PC-9 (cell line): ENCODE results near the gene FAM180A. TPM values are rescaled to one million over a fixed set of nuclear protein-coding genes. Genes with fewer than 3 reads are reported as not detected.

ENCODE experiments used
- BruUV-seq: library from RNA; stranded (reverse); fragments of 400-500 nt; replicated peaks from 2 replicates; lab custom pipeline; 2021; lab: Mats Ljungman, UMichigan
- CTCF ChIA-PET: fragments of 300-600 bp; sonication (Branson Sonifier 250); formaldehyde crosslinking; loops from one replicate; lab custom pipeline; 2022; ENCODE audit warnings: antibody characterized with exemption; lab: Charles Lee
- POLR2A ChIA-PET: fragments of 300-600 bp; sonication (Branson Sonifier 250); formaldehyde crosslinking; loops from one replicate; lab custom pipeline; 2022; ENCODE audit warnings: antibody characterized with exemption; ENCODE audit not compliant: unreplicated experiment; lab: Charles Lee
- DNase-seq, 2 experiments: peaks; one replicate each; pipeline versions ENCODE4 v3.0.0 to v3.0.0-alpha.2; 2015 to 2022; ENCODE audit warnings: mixed read lengths in 1 of 2
- H2AFZ ChIP-seq: fragments of 200-600 bp; sonication (generic); 2 replicates; pipeline ENCODE4 v1.8.1; 2017; ENCODE audit warnings: antibody characterized with exemption
- H3F3A ChIP-seq: fragments of 200-600 bp; sonication (generic); 2 replicates; pipeline ENCODE4 v1.8.1; 2017; ENCODE audit warnings: antibody characterized with exemption, mild to moderate bottlenecking, low read depth; ENCODE audit not compliant: insufficient read depth
- H3K27ac ChIP-seq: fragments of 200-600 bp; sonication (generic); 2 replicates; pipeline ENCODE4 v1.6.1; 2016; ENCODE audit warnings: mixed run types
- H3K27me3 ChIP-seq: fragments of 200-600 bp; sonication (generic); 2 replicates; pipeline ENCODE4 v1.6.1; 2016; ENCODE audit warnings: low read depth, mixed run types; ENCODE audit not compliant: insufficient read depth
- H3K36me3 ChIP-seq: fragments of 200-600 bp; sonication (generic); 2 replicates; pipeline ENCODE4 v1.6.1; 2016; ENCODE audit warnings: low read depth, mixed run types
- H3K4me1 ChIP-seq: fragments of 200-600 bp; sonication (generic); replicated peaks from 2 replicates; pipeline ENCODE4 v1.6.1; 2016; ENCODE audit warnings: mixed run types; ENCODE audit not compliant: insufficient read depth
- H3K4me2 ChIP-seq: fragments of 200-600 bp; sonication (generic); 2 replicates; pipeline ENCODE4 v1.6.1; 2017; ENCODE audit warnings: mixed run types
- H3K4me3 ChIP-seq: fragments of 200-600 bp; sonication (generic); 2 replicates; pipeline ENCODE4 v1.6.1; 2016; ENCODE audit warnings: mixed run types
- H3K79me2 ChIP-seq: fragments of 200-600 bp; sonication (generic); 2 replicates; pipeline ENCODE4 v1.6.1; 2017; ENCODE audit warnings: low read depth, mixed run types
- H3K9me2 ChIP-seq: fragments of 200-600 bp; sonication (generic); 2 replicates; pipeline ENCODE4 v1.8.1; 2017; ENCODE audit warnings: mild to moderate bottlenecking; ENCODE audit not compliant: insufficient read depth
- H3K9me3 ChIP-seq: fragments of 200-600 bp; sonication (generic); 2 replicates; pipeline ENCODE4 v1.8.1; 2016; ENCODE audit warnings: low read depth; ENCODE audit not compliant: insufficient read depth
- H4K20me1 ChIP-seq: fragments of 200-600 bp; sonication (generic); 2 replicates; pipeline ENCODE4 v1.8.1; 2017; ENCODE audit not compliant: insufficient read depth
- CTCF ChIP-seq: fragments of 200-600 bp; sonication (generic); conservative IDR thresholded peaks from 2 replicates; pipeline ENCODE4 v1.6.1; 2017; ENCODE audit warnings: mixed run types, antibody characterized with exemption, mild to moderate bottlenecking, moderate library complexity
- EZH2 ChIP-seq: fragments of 200-600 bp; sonication (generic); IDR thresholded peaks from 2 replicates; pipeline ENCODE4 v1.8.0; 2017; ENCODE audit warnings: antibody characterized with exemption, low read depth
- intact Hi-C: fragments of 100-400 bp; cut with micrococcal nuclease; formaldehyde crosslinking; loops from one replicate; pipeline ENCODE4 v1.10.0; 2022; ENCODE audit not compliant: unreplicated experiment
- total RNA-seq: library from RNA; stranded (reverse); gene quantifications from 2 replicates; pipeline ENCODE4 v1.2.3, GENCODE V29; 2021

The FAM180A gene
- total RNA-seq, 1 experiment from 2014 or later: not detected

GRCh38 chr7:135793841-135794240 is 45.2 kb upstream of the FAM180A start:
- Histone ChIP-seq H3K27me3 (no peaks in the 10 kb centered on the region), H3K4me2 (no peak overlapping the region), H3K36me3 (no peaks in the 10 kb centered on the region), H3F3A (no peaks in the 10 kb centered on the region), H2AFZ (no peak overlapping the region), H4K20me1 (no peaks in the 10 kb centered on the region), H3K4me1 (no peaks in the 10 kb centered on the region), H3K79me2 (no peaks in the 10 kb centered on the region), H3K9me2 (no peaks in the 10 kb centered on the region), H3K4me3 (no peak overlapping the region), H3K27ac (no peak overlapping the region), H3K9me3 (no peaks in the 10 kb centered on the region)
- DNase-seq: no peak
- CTCF ChIA-PET: interaction anchor here (1.0 kb wide), 1 partner anchor 84 kb away, joined by 5 read pairs; no protein-coding TSS in a partner anchor
- BruUV-seq: no TSS peak
- POLR2A ChIA-PET: interaction anchor here (0.6 kb wide), 1 partner anchor 77 kb away, joined by 4 read pairs; no protein-coding TSS in a partner anchor
- TF ChIP-seq CTCF: no peak
- TF ChIP-seq EZH2: no peak
- intact Hi-C loops: no loop called here

GRCh38 chr7:135792866-135793265 is 44.3 kb upstream of the FAM180A start:
- Histone ChIP-seq H3K27ac (no peak overlapping the region), H2AFZ (no peak overlapping the region), H3K36me3 (no peaks in the 10 kb centered on the region), H3K4me3 (no peak overlapping the region), H4K20me1 (no peaks in the 10 kb centered on the region), H3K79me2 (no peaks in the 10 kb centered on the region), H3K9me2 (no peaks in the 10 kb centered on the region), H3K4me1 (no peaks in the 10 kb centered on the region), H3K9me3 (no peaks in the 10 kb centered on the region), H3K4me2 (no peak overlapping the region), H3F3A (no peaks in the 10 kb centered on the region), H3K27me3 (no peaks in the 10 kb centered on the region)
- intact Hi-C loops: no loop called here
- DNase-seq: no peak
- ChIA-PET POLR2A (no interaction called here), CTCF (no interaction called here)
- BruUV-seq: no TSS peak
- TF ChIP-seq CTCF (no peak), EZH2 (no peak)

- H3K27me3 ChIP-seq: no peaks in the 10 kb centered on the region
- no peaks in the 10 kb centered on the region for H3F3A ChIP-seq
- H4K20me1 ChIP-seq: no peaks in the 10 kb centered on the region
- no peaks in the 10 kb centered on the region for H3K79me2 ChIP-seq
- H2AFZ ChIP-seq: no peak overlapping the region
- no peak for TF ChIP-seq CTCF
- no peak for TF ChIP-seq EZH2
- no peaks in the 10 kb centered on the region for H3K4me1 ChIP-seq
- no peak overlapping the region for H3K4me2 ChIP-seq
- BruUV-seq: no TSS peak
- H3K27ac ChIP-seq: no peak overlapping the region
- H3K36me3 ChIP-seq: no peaks in the 10 kb centered on the region
- ChIA-PET POLR2A (no interaction called here), CTCF (no interaction called here)
- no peaks in the 10 kb centered on the region for H3K9me3 ChIP-seq
- no peak overlapping the region for H3K4me3 ChIP-seq
- no peak for DNase-seq
- intact Hi-C loops: no loop called here
- H3K9me2 ChIP-seq: no peaks in the 10 kb centered on the region
Observed at GRCh38 chr7:135792363-135792668, 43.7 kb upstream of the FAM180A start.
